ENCODE data around the gene PPP1R16B.

GRCh38 chr20:38861071-38861401 lies 55.5 kb downstream of the PPP1R16B start:
- TF ChIP-seq CTCF (IDR thresholded peaks at IDR 0.05; ENCODE audit: poor library complexity, severe bottlenecking): no peak
- no peak for TF ChIP-seq EZH2 (IDR thresholded peaks at IDR 0.05; ENCODE audit: borderline replicate concordance, insufficient read depth, low read length, poor library complexity, severe bottlenecking)
- no peak for TF ChIP-seq POLR2AphosphoS5 (IDR thresholded peaks at IDR 0.05)
- no peak for TF ChIP-seq EP300 (conservative IDR thresholded peaks at IDR 0.05; ENCODE audit: poor library complexity, severe bottlenecking)
- TF ChIP-seq REST (IDR thresholded peaks at IDR 0.05; ENCODE audit: borderline replicate concordance): no peak
- no peak for TF ChIP-seq TAF1 (IDR thresholded peaks at IDR 0.05; ENCODE audit: low read depth)
- TF ChIP-seq RAD21 (conservative IDR thresholded peaks at IDR 0.05): no peak
- TF ChIP-seq SMC3 (conservative IDR thresholded peaks at IDR 0.05; ENCODE audit: poor library complexity): no peak
